Measurements from ENCODE around the gene NCK1. TPM values are rescaled to one million over a fixed set of nuclear protein-coding genes. Genes with fewer than 3 reads are reported as not detected.
A peak's percentile ranks its signal among the peaks of the same experiment; 100 is the strongest.

Gene NCK1
- total RNA-seq, result 10 to 100 TPM; 17.0 to 31.8 (median 23.0) TPM
- 10 to 100 TPM in 1 of 2 donors, 1 to 10 TPM in 1; 7.6 to 13.6 TPM for polyA plus RNA-seq
- long read RNA-seq, donor 1, transcript NCK1-204 (3 exons, 2,403 nt), result minor isoform, 5 of 15 reads
- long read RNA-seq, donor 1, transcript NCK1-201 (4 exons, 1,937 nt), result major isoform, 6 of 15 reads
- long read RNA-seq, donor 1, partial matches to known transcripts, result 1 of 15 reads
- long read RNA-seq, donor 1, other reads (novel, unspliced or antisense), result 1 of 15 reads
- long read RNA-seq, donor 2, transcript NCK1-201 (4 exons, 1,937 nt), result major isoform, 16 of 20 reads
- long read RNA-seq, donor 2, partial matches to known transcripts, result 0 of 20 reads
- long read RNA-seq, donor 2, other reads (novel, unspliced or antisense), result 1 of 20 reads
- long read RNA-seq, donor 3, transcript NCK1-201 (4 exons, 1,937 nt), result major isoform, 16 of 26 reads
- long read RNA-seq, donor 3, partial matches to known transcripts, result 2 of 26 reads
- long read RNA-seq, donor 3, other reads (novel, unspliced or antisense), result 5 of 26 reads

- DNase-seq, result peak; percentile 98 to 99
- 0 to 1% methylated on average over 60 to 67 of the region's 67 CpGs for WGBS, 2 donors
- intact Hi-C loops (cut with DNase I), result loop anchor here in 7 of 10 donors (1.0 to 10.0 kb wide), 10 partner anchors 43 to 153 kb away; partner anchors contain the start of genes SLC35G2 (in 4 of the 7) and STAG1 (in 4 of the 7)
Observed at GRCh38 chr3:136861890-136862616, at the start of gene NCK1. Gene NCK1, plus strand, starts transcription at chr3:136862208. Its CDS starts 65,794 bp downstream, at chr3:136928002.

GRCh38 chr3:136817448-136817847, 44.6 kb upstream of the NCK1 start:
- H3K4me1 ChIP-seq, result peaks cover 0 to 32% (median 17%) of the 10 kb centered on the region in 9 donors
- DNase-seq (no peak), ATAC-seq (no peak)
- H3K27ac ChIP-seq, result peak overlapping the region in 5 of 10 donors; percentile 14 to 92 (median 90)
- intact Hi-C loops (cut with DNase I), result loop anchor here in 6 of 10 donors (5.0 kb wide), 3 partner anchors 45 to 195 kb away; partner anchors contain the start of genes NCK1 (in 2 of the 6) and STAG1 (in 2 of the 6)
- peaks cover 0 to 2% (median 0%) of the 10 kb centered on the region in 11 donors for H3K9me3 ChIP-seq
- H3K4me3 ChIP-seq, result no peak overlapping the region
- H3K36me3 ChIP-seq, result no peaks in the 10 kb centered on the region
- 52 to 64% methylated on average over 1 of the region's 1 CpG for WGBS, 2 donors
- H3K27me3 ChIP-seq, result peaks cover 0 to 43% (median 0%) of the 10 kb centered on the region in 7 donors
- no peak for TF ChIP-seq CTCF (IDR thresholded peaks at IDR 0.05)

More at GRCh38 chr3:136861890-136862616, at the start of gene NCK1:
- H3K9me3 ChIP-seq, result no peaks in the 10 kb centered on the region
- peak within 1 kb of the TSS; percentile 81 to 97 (median 94) for H3K27ac ChIP-seq
- no peaks in the 10 kb centered on the region for H3K36me3 ChIP-seq
- H3K4me3 ChIP-seq, result peak within 1 kb of the TSS; percentile 58 to 98 (median 93)
- TF ChIP-seq CTCF (IDR thresholded peaks at IDR 0.05), result peak in 4 of 9 donors; percentile 21 to 42 (median 31)
- peaks cover 0 to 60% (median 35%) of the 10 kb centered on the region in 9 donors for H3K4me1 ChIP-seq
- ATAC-seq, result peak; percentile 98 to 100 (median 99)
- no peaks in the 10 kb centered on the region for H3K27me3 ChIP-seq

- 8 to 14% methylated on average over 8 of the region's 8 CpGs for WGBS, 2 donors
- H3K27me3 ChIP-seq, result peaks cover 0 to 43% (median 0%) of the 10 kb centered on the region in 7 donors
- H3K27ac ChIP-seq, result peak overlapping the region; percentile 80 to 93 (median 90)
- peak in 7 of 9 donors; percentile 17 to 50 (median 33) for TF ChIP-seq CTCF (IDR thresholded peaks at IDR 0.05)
- ATAC-seq (peak; percentile 77 to 93 (median 90)), DNase-seq (peak; percentile 44 to 78)
- H3K4me3 ChIP-seq, result peak overlapping the region; percentile 59 to 77 (median 72)
- intact Hi-C loops (cut with DNase I), result loop anchor here in 7 of 10 donors (1.0 to 5.0 kb wide), 7 partner anchors 43 to 197 kb away; partner anchors contain the start of genes NCK1 (in 3 of the 7) and STAG1 (in 2 of the 7)
- H3K36me3 ChIP-seq, result no peaks in the 10 kb centered on the region
- H3K4me1 ChIP-seq, result peaks cover 0 to 32% (median 17%) of the 10 kb centered on the region in 9 donors
- H3K9me3 ChIP-seq, result peaks cover 0 to 6% (median 0%) of the 10 kb centered on the region in 11 donors
Observed at GRCh38 chr3:136818191-136818768, 43.7 kb upstream of the NCK1 start.

Measured in heart right ventricle (tissue), 16 donors.